Hypothalamus (tissue), 51 donors: ENCODE data around the gene AKT3.
"Not testable (repeated sequence)": the region's sequence is repeated elsewhere in the genome, so short reads cannot be mapped to it uniquely, and the experiment has no call there.

Source experiments
- DNase-seq, 51 donors: peaks; one replicate each; lab custom pipeline; 2025; lab: John Stamatoyannopoulos, UW

Gene AKT3

DNA sequence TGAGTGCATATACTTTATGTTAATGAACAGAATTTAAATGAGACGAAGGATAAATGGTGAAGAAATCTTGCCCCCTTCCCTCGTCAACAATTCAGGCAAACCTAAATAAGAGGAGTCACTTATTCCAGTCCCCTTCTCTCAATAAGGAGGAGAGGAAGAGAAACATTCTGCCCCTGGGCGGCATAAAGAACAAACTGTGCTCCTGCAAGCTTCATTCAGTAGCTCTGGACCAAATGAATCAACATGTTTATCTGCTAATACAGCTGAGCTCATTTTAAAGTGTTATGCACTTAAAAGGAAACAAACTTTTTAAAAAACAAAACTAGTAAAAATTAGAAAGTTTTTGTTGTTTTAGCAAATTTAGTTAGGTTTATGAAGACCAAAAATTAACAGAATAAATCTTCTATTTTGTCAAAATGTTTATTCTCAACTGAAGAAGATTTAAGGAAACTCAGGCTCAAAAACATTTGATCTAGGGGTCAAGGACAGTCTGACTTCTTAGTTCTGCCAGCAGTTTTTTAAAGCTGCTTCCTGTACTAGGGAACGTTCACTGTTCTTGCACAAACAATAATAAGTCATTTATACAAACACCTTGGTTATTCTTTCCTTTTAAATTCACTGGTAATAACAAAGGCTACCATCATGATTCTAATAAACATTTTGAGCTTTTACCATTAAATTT lies 58.3 kb downstream of the AKT3 start:
- peak in 13 of 51 donors; percentile 3 to 47 (median 8) for DNase-seq

DNA sequence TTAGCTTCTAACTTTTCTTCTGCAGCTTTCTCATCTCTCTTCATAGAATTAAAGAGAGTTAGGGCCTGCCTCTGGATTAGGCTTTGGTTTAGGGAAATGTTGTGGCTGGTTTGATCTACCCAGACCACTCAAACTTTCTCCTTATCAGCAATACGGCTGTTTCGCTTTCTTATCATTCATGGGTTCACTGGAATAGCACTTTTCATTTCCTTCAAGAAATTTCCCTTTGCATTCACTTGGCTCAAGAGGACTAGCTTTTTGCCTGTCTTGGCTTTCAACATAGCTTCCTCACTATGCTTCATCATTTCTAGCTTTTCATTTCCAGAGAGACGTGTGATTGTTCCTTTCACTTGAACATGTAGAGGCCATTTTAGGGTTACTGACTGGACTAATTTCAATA lies 59.6 kb downstream of the AKT3 start:
- DNase-seq = no peak

- no peak for DNase-seq
These were observed 63.5 kb downstream of the AKT3 start for GRCh38 chr1:243786531-243786930.

GRCh38 chr1:243784506-243784905 lies 65.5 kb downstream of the AKT3 start:
- no peak for DNase-seq

DNA sequence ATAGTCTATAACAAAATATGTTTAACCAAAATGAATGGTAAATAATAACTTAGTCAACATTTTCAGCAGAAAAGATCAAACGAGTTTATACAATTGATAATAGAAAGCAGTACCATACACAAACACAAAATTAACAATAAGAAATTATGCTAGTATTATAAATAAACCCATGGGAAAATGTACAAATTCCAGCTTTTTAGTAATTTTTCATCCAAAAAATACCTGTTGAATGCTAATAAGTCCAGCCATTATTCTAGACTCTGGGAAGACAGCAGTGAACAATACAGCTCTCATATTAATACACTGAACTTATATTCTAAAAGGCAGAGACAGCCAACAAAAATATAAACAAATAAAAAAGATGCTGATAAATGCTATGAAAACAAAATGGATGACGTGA lies 66.3 kb downstream of the AKT3 start:
- no peak for DNase-seq

DNA sequence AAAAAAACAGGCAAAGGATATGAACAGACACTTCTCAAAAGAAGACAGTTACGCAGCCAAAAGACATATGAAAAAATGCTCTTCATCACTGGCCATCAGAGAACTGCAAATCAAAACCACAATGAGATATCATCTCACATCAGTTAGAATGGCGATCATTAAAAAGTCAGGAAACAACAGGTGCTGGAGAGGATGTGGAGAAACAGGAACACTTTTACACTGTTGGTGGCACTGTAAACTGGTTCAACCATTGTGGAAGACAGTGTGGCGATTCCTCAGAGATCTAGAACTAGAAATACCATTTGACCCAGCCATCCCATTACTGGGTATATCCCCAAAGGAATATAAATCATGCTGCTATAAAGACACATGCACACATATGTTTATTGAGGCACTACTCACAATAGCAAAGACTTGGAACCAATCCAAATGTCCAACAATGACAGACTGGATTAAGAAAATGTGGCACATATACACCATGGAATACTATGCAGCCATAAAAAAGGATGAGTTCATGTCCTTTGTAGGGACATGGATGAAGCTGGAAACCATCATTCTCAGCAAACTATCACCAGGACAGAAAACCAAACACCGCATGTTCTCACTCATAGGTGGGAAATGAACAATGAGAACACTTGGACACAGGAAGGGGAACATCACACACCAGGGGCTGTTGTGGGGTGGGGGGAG lies 77.5 kb downstream of the AKT3 start:
- not testable (repeated sequence) for DNase-seq

DNA sequence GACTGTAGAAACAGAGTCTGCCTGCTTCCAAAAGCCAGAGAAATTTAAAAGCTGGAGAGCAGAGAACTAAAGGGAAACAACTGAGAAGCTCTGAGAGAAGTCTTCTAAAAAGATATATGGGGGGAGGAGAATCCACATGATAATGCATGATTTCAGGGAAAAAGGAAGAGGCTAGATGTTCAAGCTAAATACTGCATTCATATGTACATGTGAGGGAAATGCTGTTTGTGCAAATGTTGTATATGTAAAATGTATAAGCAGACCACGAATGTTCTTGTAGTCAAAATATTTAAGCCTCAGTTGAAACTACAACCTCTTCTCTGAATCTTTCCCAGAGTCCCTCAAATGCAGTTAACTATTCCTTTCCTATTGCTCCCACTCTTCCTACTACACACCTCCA lies 79.2 kb downstream of the AKT3 start:
- DNase-seq = no peak

DNA sequence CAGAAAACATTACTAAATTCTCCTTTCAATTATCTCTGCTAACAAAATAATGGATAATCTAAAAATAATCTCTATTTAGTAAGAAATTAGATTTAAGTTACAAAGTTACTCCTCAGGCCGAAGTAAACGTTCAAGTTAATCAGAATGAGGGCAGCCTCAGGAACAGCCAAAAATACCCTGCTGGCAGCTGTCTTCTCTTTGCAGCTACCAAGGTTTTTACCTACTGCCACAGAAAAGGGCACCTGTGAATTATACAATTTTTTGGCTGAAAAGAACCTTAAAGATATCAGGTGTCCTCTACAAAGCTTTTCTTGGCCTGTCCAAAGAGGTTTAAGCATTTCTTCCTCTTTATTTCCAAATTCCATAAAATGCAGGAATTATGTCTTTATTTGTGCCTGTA lies 84.4 kb downstream of the AKT3 start:
- no peak for DNase-seq

GRCh38 chr1:243763806-243764205 lies 86.2 kb downstream of the AKT3 start:
- DNase-seq = no peak

DNA sequence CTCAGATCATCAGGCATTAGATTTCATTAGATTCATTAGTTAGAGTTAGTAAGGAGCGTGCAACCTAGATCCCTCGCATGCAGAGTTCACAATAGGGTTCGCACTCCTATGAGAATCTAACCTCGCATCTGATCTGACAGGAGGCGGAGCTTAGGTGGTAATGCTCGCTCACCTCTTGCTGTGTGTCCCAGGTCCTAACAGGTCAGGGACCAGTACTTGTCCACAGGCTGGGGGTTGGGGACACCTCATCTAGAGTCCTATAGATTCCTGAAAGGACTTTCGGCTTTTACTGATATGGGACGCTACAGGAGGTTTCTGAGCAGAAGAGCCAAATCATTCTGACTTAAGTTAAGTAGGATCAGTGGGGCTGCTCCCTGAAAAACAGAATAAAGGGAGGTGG lies 91.4 kb downstream of the AKT3 start:
- DNase-seq = no peak

GRCh38 chr1:243756529-243756928 lies 93.5 kb downstream of the AKT3 start:
- no peak for DNase-seq

- DNase-seq = no peak
These were observed 95.7 kb downstream of the AKT3 start for GRCh38 chr1:243754348-243754747.

- no peak for DNase-seq
These were observed 98.5 kb downstream of the AKT3 start for GRCh38 chr1:243751506-243751905.

DNA sequence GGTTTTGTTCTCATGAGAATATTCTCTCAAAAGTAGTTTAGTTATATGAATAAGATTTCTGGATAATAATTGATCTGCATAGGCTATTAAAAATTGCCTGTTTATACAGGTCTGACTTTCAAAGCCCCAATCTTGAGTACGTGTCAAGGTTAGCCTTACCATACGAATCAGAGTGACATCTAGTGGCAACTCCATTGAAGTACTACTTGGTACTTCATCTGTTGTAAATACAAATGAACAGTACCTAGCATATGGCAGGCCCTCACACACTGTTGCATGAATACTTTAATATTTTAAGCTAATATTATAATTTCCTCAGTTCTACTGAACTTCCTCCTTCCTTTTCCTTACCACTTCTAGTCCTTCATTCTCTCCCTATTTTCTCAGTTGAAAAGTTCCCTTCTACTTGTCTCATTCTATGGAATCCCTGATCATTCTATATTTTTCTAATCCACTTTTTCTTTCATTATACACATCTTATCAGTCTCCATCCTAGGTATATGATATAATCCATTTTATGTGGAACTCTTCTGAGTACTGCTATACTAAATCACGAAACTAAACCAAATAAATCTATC lies 101.2 kb downstream of the AKT3 start:
- peak in 3 of 51 donors; percentile 24 to 48 (median 34) for DNase-seq

DNA sequence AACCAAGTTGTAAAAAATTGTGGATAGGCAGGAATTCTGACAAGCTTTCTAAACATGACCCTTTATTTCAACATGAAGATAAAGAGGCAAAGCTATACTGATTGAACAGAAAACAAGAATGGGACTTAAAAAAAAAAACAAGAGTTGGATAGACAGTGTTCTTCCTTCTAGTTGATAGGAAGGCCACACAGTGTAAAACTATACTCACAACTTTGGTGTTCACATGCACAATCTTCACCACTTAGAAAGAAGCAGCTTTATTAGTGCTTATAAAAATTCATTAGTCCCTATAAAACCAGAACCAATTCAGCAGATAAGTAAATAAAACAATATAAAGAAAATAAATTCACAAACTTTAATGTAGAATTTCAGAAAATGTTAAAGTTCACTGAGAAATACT lies 101.8 kb downstream of the AKT3 start:
- no peak for DNase-seq

DNA sequence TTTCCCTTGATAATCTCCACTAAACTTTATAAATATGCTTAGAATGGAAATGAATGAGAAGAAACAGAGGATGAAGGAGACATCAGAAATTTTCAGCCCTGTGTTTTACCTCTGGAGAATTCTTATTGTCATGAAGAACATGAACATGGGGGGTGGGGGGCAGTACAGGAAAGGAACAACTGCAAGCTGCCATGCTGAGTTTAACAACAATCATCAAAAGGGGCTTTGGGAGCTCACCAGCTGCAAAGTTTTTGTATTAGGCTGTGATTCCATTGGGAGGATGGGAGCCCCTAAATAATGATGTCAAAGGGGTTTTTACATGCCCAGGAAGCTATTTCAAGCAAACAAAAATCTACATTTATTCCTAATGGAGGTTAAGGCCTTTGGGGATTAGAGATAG lies 103.3 kb downstream of the AKT3 start:
- DNase-seq = no peak

GRCh38 chr1:243745356-243745755 lies 104.7 kb downstream of the AKT3 start:
- no peak for DNase-seq

DNA sequence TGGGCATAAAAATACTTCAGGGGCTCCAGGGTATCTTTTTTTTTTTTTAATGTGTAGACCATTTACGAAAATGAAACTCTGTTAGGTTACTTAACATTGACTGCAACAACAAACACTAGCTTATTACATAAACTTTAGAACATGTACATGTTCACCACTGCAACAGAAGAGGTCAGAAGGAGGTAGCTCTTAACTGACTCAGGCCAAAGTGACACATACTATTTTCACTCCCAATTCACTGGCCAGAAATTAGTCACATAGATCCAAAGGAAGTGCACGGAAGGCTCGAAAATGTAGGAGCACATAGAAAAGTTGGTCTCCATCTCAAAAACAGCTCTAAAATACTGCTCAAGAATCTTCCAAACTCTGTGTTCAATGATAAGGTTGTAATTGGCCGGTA lies 107.2 kb downstream of the AKT3 start:
- DNase-seq = no peak

DNA sequence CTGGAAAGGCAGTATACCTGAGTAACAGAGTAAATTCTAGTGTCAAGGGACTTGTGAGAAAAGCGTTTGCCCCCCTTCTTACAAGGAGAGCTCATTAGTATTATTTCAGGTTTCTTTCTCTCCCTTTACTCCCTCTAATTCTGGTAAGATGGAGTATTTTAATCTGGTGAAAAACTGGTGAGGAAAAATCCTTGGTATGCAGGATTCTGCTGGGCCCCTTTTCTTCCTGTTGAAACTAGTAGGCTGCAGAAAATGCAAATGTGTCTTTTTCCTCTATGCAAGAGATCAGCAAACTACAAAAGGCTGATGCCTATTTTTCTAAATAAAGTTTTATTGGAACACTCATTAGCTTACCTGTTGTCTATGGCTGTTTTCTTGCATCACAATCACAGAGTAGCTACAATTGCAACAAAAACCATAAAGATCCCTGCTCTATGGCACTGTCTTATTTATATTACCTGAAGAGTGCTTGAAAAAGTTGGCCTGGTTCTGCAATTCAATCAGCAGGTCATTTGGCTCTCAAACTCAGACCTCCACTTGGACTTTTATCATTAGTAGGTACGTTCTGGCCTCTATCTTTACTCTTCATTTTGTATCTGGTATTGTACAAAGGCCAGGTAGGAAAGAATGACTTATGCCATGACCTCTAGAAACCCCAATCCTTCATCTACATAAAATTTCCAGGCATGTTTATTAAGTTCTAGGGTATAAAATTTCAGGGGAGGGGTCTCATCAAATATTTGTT lies 109.6 kb downstream of the AKT3 start:
- no peak for DNase-seq

GRCh38 chr1:243739335-243740003 lies 110.6 kb downstream of the AKT3 start:
- peak in 1 of 51 donors; percentile 6 for DNase-seq

DNA sequence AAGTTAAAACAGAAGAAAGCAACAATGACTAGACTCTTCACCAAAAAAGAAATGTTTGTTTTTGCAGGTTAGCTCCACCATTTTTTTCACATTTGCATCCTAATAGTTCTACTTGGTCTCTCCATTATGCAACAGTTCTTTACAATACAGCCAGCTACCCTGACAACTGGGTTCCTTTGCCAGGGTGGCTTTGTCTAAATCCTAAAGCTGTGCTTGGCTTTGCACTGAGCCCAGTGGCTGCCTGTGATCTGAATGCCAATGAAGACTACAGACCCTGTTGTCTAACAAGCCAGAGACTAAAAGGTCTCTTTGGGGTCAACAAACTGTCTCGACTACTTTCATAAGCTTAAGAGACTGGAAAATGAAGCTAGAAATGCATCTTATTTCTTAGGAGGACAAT lies 112.0 kb downstream of the AKT3 start:
- DNase-seq = peak in 31 of 51 donors; percentile 7 to 85 (median 53)
